ENCODE results near the gene CNBP. TPM values are rescaled to one million over a fixed set of nuclear protein-coding genes. Genes with fewer than 3 reads are reported as not detected.

CNBP gene
- polyA plus RNA-seq, 1 donor (not counting 4 experiments of a cell fraction or from before 2014, with no cell fraction given): 388 TPM

GRCh38 chr3:129132097-129132866, 51.4 kb downstream of the CNBP start:
- Histone ChIP-seq H3K4me1 (ENCODE audit: control insufficient read depth, extremely low read depth, insufficient read depth, low read length) (no peaks in the 10 kb centered on the region), H3K79me2 (ENCODE audit: control insufficient read depth, insufficient read depth, low read length) (no peaks in the 10 kb centered on the region), H3K36me3 (ENCODE audit: control insufficient read depth in 2 of 2, extremely low read depth in 1 of 2, insufficient read depth in 2 of 2, low read length in 2 of 2) (peaks cover 20 to 33% of the 10 kb centered on the region in 2 experiments), H3K4me2 (ENCODE audit: control insufficient read depth, extremely low read depth, insufficient read depth, low read depth, low read length) (no peak overlapping the region), H3K9me3 (ENCODE audit: control insufficient read depth, low read depth, low read length) (no peaks in the 10 kb centered on the region), H4K20me1 (ENCODE audit: control insufficient read depth, extremely low read depth, insufficient read depth, low read length) (no peaks in the 10 kb centered on the region), H3K27me3 (ENCODE audit: control insufficient read depth, extremely low read depth, insufficient read depth, low read length) (no peaks in the 10 kb centered on the region), H3K9me1 (ENCODE audit: control insufficient read depth, extremely low read depth, insufficient read depth, low read length) (no peaks in the 10 kb centered on the region), H3K4me3 (ENCODE audit: control insufficient read depth in 2 of 3, extremely low read depth in 1 of 3, insufficient read depth in 2 of 3, low read depth in 1 of 3, low read length in 3 of 3) (no peak overlapping the region), H3K9ac (ENCODE audit: control insufficient read depth, extremely low read depth, insufficient read depth, low read length) (no peak overlapping the region), H2AFZ (ENCODE audit: control insufficient read depth, low read length) (no peak overlapping the region), H3K27ac (ENCODE audit: control insufficient read depth, insufficient read depth, low read length) (no peak overlapping the region)
- FAIRE-seq (no peak), DNase-seq (ENCODE audit: low read depth, low spot score) (no peak)
- dilution Hi-C loops (cut with MboI; ENCODE audit: extremely low pct_ligation_motif_present, low sequenced_read_pairs): no loop called here
- TF ChIP-seq CTCF (optimal IDR thresholded peaks at IDR 0.05 in 1 of 3, IDR thresholded peaks at IDR 0.05 in 1 of 3, conservative IDR thresholded peaks at IDR 0.05 in 1 of 3; ENCODE audit: extremely low read depth in 1 of 3, insufficient read depth in 2 of 3, low read length in 3 of 3) (no peak), EZH2 (IDR thresholded peaks at IDR 0.05; ENCODE audit: low read length) (no peak)

GRCh38 chr3:129131465-129132088, 52.1 kb downstream of the CNBP start:
- Histone ChIP-seq H4K20me1 (ENCODE audit: control insufficient read depth, extremely low read depth, insufficient read depth, low read length) (no peaks in the 10 kb centered on the region), H3K4me3 (ENCODE audit: control insufficient read depth in 2 of 3, extremely low read depth in 1 of 3, insufficient read depth in 2 of 3, low read depth in 1 of 3, low read length in 3 of 3) (no peak overlapping the region), H3K79me2 (ENCODE audit: control insufficient read depth, insufficient read depth, low read length) (no peaks in the 10 kb centered on the region), H3K36me3 (ENCODE audit: control insufficient read depth in 2 of 2, extremely low read depth in 1 of 2, insufficient read depth in 2 of 2, low read length in 2 of 2) (peaks cover 22 to 33% of the 10 kb centered on the region in 2 experiments), H3K4me2 (ENCODE audit: control insufficient read depth, extremely low read depth, insufficient read depth, low read depth, low read length) (no peak overlapping the region), H3K4me1 (ENCODE audit: control insufficient read depth, extremely low read depth, insufficient read depth, low read length) (no peaks in the 10 kb centered on the region), H3K27me3 (ENCODE audit: control insufficient read depth, extremely low read depth, insufficient read depth, low read length) (no peaks in the 10 kb centered on the region), H3K27ac (ENCODE audit: control insufficient read depth, insufficient read depth, low read length) (no peak overlapping the region), H3K9me1 (ENCODE audit: control insufficient read depth, extremely low read depth, insufficient read depth, low read length) (no peaks in the 10 kb centered on the region), H2AFZ (ENCODE audit: control insufficient read depth, low read length) (no peak overlapping the region), H3K9me3 (ENCODE audit: control insufficient read depth, low read depth, low read length) (no peaks in the 10 kb centered on the region), H3K9ac (ENCODE audit: control insufficient read depth, extremely low read depth, insufficient read depth, low read length) (no peak overlapping the region)
- dilution Hi-C loops (cut with MboI; ENCODE audit: extremely low pct_ligation_motif_present, low sequenced_read_pairs): no loop called here
- TF ChIP-seq EZH2 (IDR thresholded peaks at IDR 0.05; ENCODE audit: low read length): no peak
- FAIRE-seq: no peak
- no peak for DNase-seq (ENCODE audit: low read depth, low spot score)

Measured in keratinocyte (primary cell).